ENCODE results near the gene ZNF576. TPM values are rescaled to one million over a fixed set of nuclear protein-coding genes. Genes with fewer than 3 reads are reported as not detected.
"Not testable (repeated sequence)": the region's sequence is repeated elsewhere in the genome, so short reads cannot be mapped to it uniquely, and the experiment has no call there.

The ZNF576 gene
- total and polyA plus RNA-seq, 2 experiments from 2014 or later = 12.5 to 14.6 TPM

- no peak overlapping the region for H3K27ac ChIP-seq
- no peak for DNase-seq (ENCODE audit: low read depth in 1 of 2, low spot score in 1 of 2)
- TF ChIP-seq CTCF (IDR thresholded peaks at IDR 0.05; ENCODE audit: low read depth, low read length) = no peak
- no peak overlapping the region for H3K4me3 ChIP-seq
- no peaks in the 10 kb centered on the region for H3K9me3 ChIP-seq (ENCODE audit: low read depth)
- H3K36me3 ChIP-seq = peaks cover 3% of the 10 kb centered on the region
- peaks cover 3% of the 10 kb centered on the region for H3K4me1 ChIP-seq (ENCODE audit: low read depth)
- H3K27me3 ChIP-seq = no peaks in the 10 kb centered on the region
Measured at GRCh38 chr19:43598445-43599240, 2.2 kb downstream of the ZNF576 start.

GRCh38 chr19:43599635-43600295, 3.4 kb downstream of the ZNF576 start:
- no peak for DNase-seq (ENCODE audit: low read depth in 1 of 2, low spot score in 1 of 2)
- no peak for TF ChIP-seq CTCF (IDR thresholded peaks at IDR 0.05; ENCODE audit: low read depth, low read length)

GRCh38 chr19:43600326-43600725, 3.9 kb downstream of the ZNF576 start:
- DNase-seq (ENCODE audit: low read depth in 1 of 2, low spot score in 1 of 2); H3K4me1 ChIP-seq (ENCODE audit: low read depth); H3K36me3 ChIP-seq; H3K4me3 ChIP-seq; H3K27ac ChIP-seq; H3K9me3 ChIP-seq (ENCODE audit: low read depth); H3K27me3 ChIP-seq: not testable (repeated sequence)

More at GRCh38 chr19:43599635-43600295, 3.4 kb downstream of the ZNF576 start:
- H3K27me3 ChIP-seq = no peaks in the 10 kb centered on the region
- peaks cover 3% of the 10 kb centered on the region for H3K4me1 ChIP-seq (ENCODE audit: low read depth)
- peaks cover 3% of the 10 kb centered on the region for H3K36me3 ChIP-seq
- no peak overlapping the region for H3K4me3 ChIP-seq
- H3K27ac ChIP-seq = no peak overlapping the region
- no peaks in the 10 kb centered on the region for H3K9me3 ChIP-seq (ENCODE audit: low read depth)

GRCh38 chr19:43605875-43606568, 9.6 kb downstream of the ZNF576 start:
- Histone ChIP-seq H3K9me3 (ENCODE audit: low read depth) (no peaks in the 10 kb centered on the region), H3K4me1 (ENCODE audit: low read depth) (no peaks in the 10 kb centered on the region), H3K36me3 (peaks cover 7% of the 10 kb centered on the region), H3K27me3 (no peaks in the 10 kb centered on the region), H3K27ac (no peak overlapping the region), H3K4me3 (no peak overlapping the region)
- DNase-seq (ENCODE audit: low read depth in 1 of 2, low spot score in 1 of 2) = no peak
- TF ChIP-seq CTCF (IDR thresholded peaks at IDR 0.05; ENCODE audit: low read depth, low read length) = no peak

- no peak for DNase-seq (ENCODE audit: low read depth in 1 of 2, low spot score in 1 of 2)
- no peak for TF ChIP-seq CTCF (IDR thresholded peaks at IDR 0.05; ENCODE audit: low read depth, low read length)
- H3K27ac ChIP-seq = no peak overlapping the region
- H3K27me3 ChIP-seq = no peaks in the 10 kb centered on the region
- H3K9me3 ChIP-seq (ENCODE audit: low read depth) = no peaks in the 10 kb centered on the region
- H3K4me3 ChIP-seq = no peak overlapping the region
- H3K36me3 ChIP-seq = peaks cover 9% of the 10 kb centered on the region
- H3K4me1 ChIP-seq (ENCODE audit: low read depth) = no peaks in the 10 kb centered on the region
Measured at GRCh38 chr19:43606569-43607229, 10.3 kb downstream of the ZNF576 start.
